ENCODE data around the gene SMPD2. TPM values are rescaled to one million over a fixed set of nuclear protein-coding genes. Genes with fewer than 3 reads are reported as not detected.

Gene SMPD2
- total RNA-seq, 1 experiment from 2014 or later = 19.9 TPM

DNA sequence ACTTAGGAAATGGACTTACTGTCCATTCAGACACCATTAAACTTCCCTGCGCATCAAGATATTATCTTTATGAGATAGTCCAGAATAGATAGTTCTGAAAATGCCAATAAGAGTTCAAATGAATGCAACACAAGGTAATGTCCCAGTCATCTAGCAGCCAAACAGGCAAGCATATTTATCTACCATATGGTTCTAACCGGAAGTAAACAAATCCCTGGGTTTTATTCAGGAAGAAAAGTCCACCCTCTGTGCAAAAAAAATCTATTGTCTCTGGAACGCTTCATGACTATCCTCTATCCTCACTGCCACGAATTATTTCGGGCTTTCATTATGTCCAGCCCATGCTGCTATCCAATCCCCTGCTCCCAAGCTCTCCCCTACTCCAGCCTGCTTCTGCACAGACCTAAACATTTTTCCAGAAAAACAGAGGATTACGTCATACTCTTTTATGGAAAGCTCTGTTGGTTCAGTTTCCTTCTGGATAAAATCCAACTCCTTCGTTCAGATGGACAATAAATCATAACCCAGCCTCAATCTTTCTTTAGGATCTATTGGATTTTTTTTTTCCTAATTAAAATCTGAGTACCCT is 11.5 kb upstream of the SMPD2 start:
- Mint-ChIP-seq H3K4me1 (ENCODE audit: insufficient read depth, unreplicated experiment) (peaks cover 12% of the 10 kb centered on the region), H3K36me3 (ENCODE audit: insufficient read depth, unreplicated experiment) (no peaks in the 10 kb centered on the region), H3K27ac (ENCODE audit: low read depth, unreplicated experiment) (no peak overlapping the region), H3K27me3 (ENCODE audit: insufficient read depth, unreplicated experiment) (no peaks in the 10 kb centered on the region), H3K9me3 (ENCODE audit: unreplicated experiment) (no peaks in the 10 kb centered on the region), H3K4me3 (ENCODE audit: unreplicated experiment) (no peak overlapping the region)
- TF ChIP-seq, protein P1, sequence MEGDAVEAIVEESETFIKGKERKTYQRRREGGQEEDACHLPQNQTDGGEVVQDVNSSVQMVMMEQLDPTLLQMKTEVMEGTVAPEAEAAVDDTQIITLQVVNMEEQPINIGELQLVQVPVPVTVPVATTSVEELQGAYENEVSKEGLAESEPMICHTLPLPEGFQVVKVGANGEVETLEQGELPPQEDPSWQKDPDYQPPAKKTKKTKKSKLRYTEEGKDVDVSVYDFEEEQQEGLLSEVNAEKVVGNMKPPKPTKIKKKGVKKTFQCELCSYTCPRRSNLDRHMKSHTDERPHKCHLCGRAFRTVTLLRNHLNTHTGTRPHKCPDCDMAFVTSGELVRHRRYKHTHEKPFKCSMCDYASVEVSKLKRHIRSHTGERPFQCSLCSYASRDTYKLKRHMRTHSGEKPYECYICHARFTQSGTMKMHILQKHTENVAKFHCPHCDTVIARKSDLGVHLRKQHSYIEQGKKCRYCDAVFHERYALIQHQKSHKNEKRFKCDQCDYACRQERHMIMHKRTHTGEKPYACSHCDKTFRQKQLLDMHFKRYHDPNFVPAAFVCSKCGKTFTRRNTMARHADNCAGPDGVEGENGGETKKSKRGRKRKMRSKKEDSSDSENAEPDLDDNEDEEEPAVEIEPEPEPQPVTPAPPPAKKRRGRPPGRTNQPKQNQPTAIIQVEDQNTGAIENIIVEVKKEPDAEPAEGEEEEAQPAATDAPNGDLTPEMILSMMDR (IDR thresholded peaks at IDR 0.05; ENCODE audit: unreplicated experiment) = no peak
- CTCF ChIA-PET = interaction anchor here (0.6 to 0.7 kb wide), 2 partner anchors 33 to 717 kb away, joined by 3 to 4 read pairs; no protein-coding TSS in a partner anchor
- DNase-seq (ENCODE audit: unreplicated experiment) = peak; percentile 32
- POLR2A ChIA-PET = interaction anchor here (0.6 to 1.1 kb wide), 3 partner anchors 11 to 40 kb away, joined by 3 to 6 read pairs (median 4); partner anchors contain the start of genes PPIL6 and SMPD2
- BruUV-seq (replicated peaks) = no TSS peak
- intact Hi-C loops (cut with micrococcal nuclease) = no loop called here

DNA sequence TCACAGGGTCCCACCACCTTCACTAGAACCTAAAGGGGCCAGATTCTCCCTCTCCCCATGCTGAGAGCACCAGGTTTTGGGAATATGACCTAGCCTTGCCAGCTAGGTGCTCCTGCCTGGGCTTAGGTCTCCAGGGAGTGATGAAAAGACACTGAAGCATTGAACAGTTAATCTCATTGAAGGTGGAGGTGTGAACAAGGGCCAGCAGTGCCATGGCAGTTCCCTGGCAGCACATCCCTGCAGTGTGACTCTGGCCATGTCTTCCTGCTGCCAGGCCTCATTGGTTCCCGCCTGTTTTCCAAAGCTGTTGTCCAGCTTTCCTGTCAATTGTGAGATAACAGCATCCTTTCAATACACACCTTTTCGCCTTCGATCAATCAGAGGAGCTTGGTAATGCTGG is 11.0 kb upstream of the SMPD2 start:
- Mint-ChIP-seq H3K4me3 (ENCODE audit: unreplicated experiment) (no peak overlapping the region), H3K27me3 (ENCODE audit: insufficient read depth, unreplicated experiment) (no peaks in the 10 kb centered on the region), H3K36me3 (ENCODE audit: insufficient read depth, unreplicated experiment) (no peaks in the 10 kb centered on the region), H3K4me1 (ENCODE audit: insufficient read depth, unreplicated experiment) (peaks cover 12% of the 10 kb centered on the region), H3K27ac (ENCODE audit: low read depth, unreplicated experiment) (no peak overlapping the region), H3K9me3 (ENCODE audit: unreplicated experiment) (no peaks in the 10 kb centered on the region)
- ChIA-PET POLR2A (interaction anchor here (0.9 to 1.1 kb wide), 2 partner anchors 11 to 37 kb away, joined by 3 to 6 read pairs; partner anchors contain the start of genes PPIL6 and SMPD2), CTCF (interaction anchor here (0.6 to 0.8 kb wide), 3 partner anchors 34 to 718 kb away, joined by 3 to 4 read pairs (median 3); no protein-coding TSS in a partner anchor)
- no peak for DNase-seq (ENCODE audit: unreplicated experiment)
- TF ChIP-seq, protein P1 (IDR thresholded peaks at IDR 0.05; ENCODE audit: unreplicated experiment) = no peak
- intact Hi-C loops (cut with micrococcal nuclease) = no loop called here
- no TSS peak for BruUV-seq (replicated peaks)

DNA sequence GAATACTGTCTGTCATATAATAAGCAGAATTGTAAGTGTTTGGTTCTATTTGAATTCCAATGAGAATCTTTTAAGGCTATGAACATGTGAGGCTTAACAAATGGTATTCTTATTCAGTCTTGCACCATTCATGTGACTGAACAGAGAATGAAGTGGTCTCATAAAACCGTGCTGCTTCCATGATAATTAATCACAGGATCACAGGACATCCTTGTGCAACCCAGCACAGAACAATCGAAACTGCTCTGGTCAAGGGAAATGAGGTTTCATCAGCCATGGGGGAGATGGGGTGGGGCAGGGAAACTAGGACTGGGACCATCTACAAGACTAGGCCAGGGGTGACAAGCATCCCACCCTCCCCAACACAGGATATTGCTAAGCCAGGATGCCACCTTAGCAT is 6.1 kb upstream of the SMPD2 start:
- ChIA-PET CTCF (interaction anchor here (0.7 to 3.2 kb wide), 3 partner anchors 49 to 252 kb away, joined by 3 to 9 read pairs (median 5); no protein-coding TSS in a partner anchor), POLR2A (no interaction called here)
- BruUV-seq (replicated peaks) = no TSS peak
- no peaks in the 10 kb centered on the region for H3K9me3 Mint-ChIP-seq (ENCODE audit: unreplicated experiment)
- intact Hi-C loops (cut with micrococcal nuclease) = no loop called here
- H3K4me3 Mint-ChIP-seq (ENCODE audit: unreplicated experiment) = no peak overlapping the region
- TF ChIP-seq, protein P1 (IDR thresholded peaks at IDR 0.05; ENCODE audit: unreplicated experiment) = no peak
- H3K27ac Mint-ChIP-seq (ENCODE audit: low read depth, unreplicated experiment) = no peak overlapping the region
- no peaks in the 10 kb centered on the region for H3K27me3 Mint-ChIP-seq (ENCODE audit: insufficient read depth, unreplicated experiment)
- DNase-seq (ENCODE audit: unreplicated experiment) = no peak
- no peaks in the 10 kb centered on the region for H3K4me1 Mint-ChIP-seq (ENCODE audit: insufficient read depth, unreplicated experiment)
- peaks cover 6% of the 10 kb centered on the region for H3K36me3 Mint-ChIP-seq (ENCODE audit: insufficient read depth, unreplicated experiment)

DNA sequence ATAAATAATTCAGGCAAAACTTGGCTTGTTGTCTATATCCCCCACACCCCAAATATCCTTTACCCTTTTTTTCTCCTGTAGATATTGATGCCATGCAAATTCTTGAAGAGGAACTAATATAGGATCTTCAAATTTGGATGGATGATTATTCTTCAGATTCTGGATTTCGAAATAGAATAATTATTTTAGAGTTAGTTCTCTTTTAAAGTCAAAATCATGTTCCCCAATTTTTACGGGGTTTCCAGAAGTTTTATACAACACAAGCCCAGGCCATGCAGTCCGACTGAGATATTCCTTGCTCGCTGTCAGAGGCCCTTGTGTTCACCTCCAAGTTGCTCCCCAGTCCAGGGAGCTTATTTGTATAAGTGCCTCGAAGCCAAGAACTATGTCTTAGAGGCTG is 4.5 kb upstream of the SMPD2 start:
- Mint-ChIP-seq H3K36me3 (ENCODE audit: insufficient read depth, unreplicated experiment) (peaks cover 6% of the 10 kb centered on the region), H3K9me3 (ENCODE audit: unreplicated experiment) (no peaks in the 10 kb centered on the region), H3K27me3 (ENCODE audit: insufficient read depth, unreplicated experiment) (no peaks in the 10 kb centered on the region), H3K27ac (ENCODE audit: low read depth, unreplicated experiment) (no peak overlapping the region), H3K4me3 (ENCODE audit: unreplicated experiment) (no peak overlapping the region), H3K4me1 (ENCODE audit: insufficient read depth, unreplicated experiment) (no peaks in the 10 kb centered on the region)
- TF ChIP-seq, protein P1 (IDR thresholded peaks at IDR 0.05; ENCODE audit: unreplicated experiment) = no peak
- POLR2A ChIA-PET = no interaction called here
- CTCF ChIA-PET = interaction anchor here (0.7 to 3.2 kb wide), 4 partner anchors 62 to 1447 kb away, joined by 3 to 9 read pairs (median 4); no protein-coding TSS in a partner anchor
- intact Hi-C loops (cut with micrococcal nuclease) = no loop called here
- BruUV-seq (replicated peaks) = no TSS peak
- no peak for DNase-seq (ENCODE audit: unreplicated experiment)
